SJCRH30 (cell line): Measurements from ENCODE around the gene SELL. TPM values are rescaled to one million over a fixed set of nuclear protein-coding genes. Genes with fewer than 3 reads are reported as not detected.
A peak's percentile ranks its signal among the peaks of the same experiment; 100 is the strongest.
"Not testable (repeated sequence)": the region's sequence is repeated elsewhere in the genome, so short reads cannot be mapped to it uniquely, and the experiment has no call there.

Experiments used
- DNase-seq, 2 experiments: peaks; one replicate each; pipeline ENCODE4 v3.0.0-alpha.2; 2015 to 2020
- H3K27ac ChIP-seq: fragments of 250-450 bp; sonication (Bioruptor Pico); 2 replicates; pipeline ENCODE4 v1.5.1; 2020; ENCODE audit warnings: mild to moderate bottlenecking, moderate library complexity
- H3K27me3 ChIP-seq: fragments of 250-450 bp; sonication (Bioruptor Pico); 2 replicates; pipeline ENCODE4 v1.5.1; 2020; ENCODE audit warnings: mild to moderate bottlenecking, moderate library complexity
- H3K36me3 ChIP-seq: fragments of 250-450 bp; sonication (Bioruptor Pico); 2 replicates; pipeline ENCODE4 v1.5.1; 2020; ENCODE audit warnings: mild to moderate bottlenecking, moderate library complexity
- H3K4me1 ChIP-seq: fragments of 250-450 bp; sonication (Bioruptor Pico); 2 replicates; pipeline ENCODE4 v1.5.1; 2020; ENCODE audit warnings: mild to moderate bottlenecking, moderate library complexity
- H3K4me3 ChIP-seq: fragments of 250-450 bp; sonication (Bioruptor Pico); 2 replicates; pipeline ENCODE4 v1.5.1; 2020; ENCODE audit warnings: mild to moderate bottlenecking, moderate library complexity
- H3K9me3 ChIP-seq: fragments of 250-450 bp; sonication (Bioruptor Pico); replicated peaks from 2 replicates; pipeline ENCODE4 v1.5.1; 2020; ENCODE audit warnings: mild to moderate bottlenecking, moderate library complexity
- total RNA-seq: library from RNA; depleted of rRNA; stranded (reverse); fragments of >200 nt; shearing (Covaris generic); gene quantifications from 2 replicates; pipeline ENCODE4 v1.2.3, GENCODE V29; 2014

Gene SELL
- total RNA-seq, 1 experiment from 2014 or later: not detected

DNA sequence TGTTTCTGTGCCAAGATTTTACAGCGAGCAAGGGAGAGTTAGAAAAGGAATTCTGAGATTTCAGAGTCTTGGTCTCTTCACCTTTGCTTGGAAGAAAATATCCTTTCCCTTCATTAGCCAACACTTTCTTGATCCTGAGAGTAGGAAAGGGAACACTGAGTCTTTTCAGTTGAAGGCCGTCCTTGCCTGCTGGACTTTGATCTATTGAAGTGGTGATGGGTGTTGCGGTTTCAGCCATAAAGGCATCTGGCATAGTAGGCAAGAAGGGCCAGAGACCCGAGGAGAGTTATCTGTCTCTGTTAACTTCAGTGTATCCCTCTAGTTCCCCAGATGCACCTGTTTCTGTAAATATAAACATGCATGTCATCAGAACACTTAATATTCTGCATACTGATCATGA lies 12.7 kb upstream of the SELL start:
- no peak overlapping the region for H3K4me3 ChIP-seq
- H3K36me3 ChIP-seq: no peaks in the 10 kb centered on the region
- DNase-seq: peak in 1 of 2 experiments; percentile 16
- H3K4me1 ChIP-seq: peaks cover 12% of the 10 kb centered on the region
- H3K27me3 ChIP-seq: no peaks in the 10 kb centered on the region
- H3K9me3 ChIP-seq: no peaks in the 10 kb centered on the region
- H3K27ac ChIP-seq: no peak overlapping the region

DNA sequence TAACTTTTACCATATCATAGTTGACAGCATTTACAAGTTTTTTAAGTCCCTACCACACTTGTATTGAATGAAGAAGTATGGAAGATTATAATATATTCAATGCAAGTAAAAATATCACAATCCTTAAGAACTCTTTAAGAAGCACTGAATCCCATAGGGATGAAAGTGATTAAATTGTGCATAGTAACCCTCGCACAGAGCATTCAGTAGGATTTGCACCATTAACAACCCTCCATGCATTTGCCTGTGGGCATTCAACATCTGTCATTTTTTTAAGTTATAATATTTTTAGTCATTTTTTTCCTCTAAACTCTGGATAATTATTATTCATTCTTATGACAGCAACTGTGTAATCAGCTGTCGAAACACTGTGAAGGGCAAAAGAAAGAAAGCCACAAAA lies 12.3 kb upstream of the SELL start:
- no peak overlapping the region for H3K4me3 ChIP-seq
- H3K4me1 ChIP-seq: peaks cover 12% of the 10 kb centered on the region
- no peak overlapping the region for H3K27ac ChIP-seq
- no peaks in the 10 kb centered on the region for H3K9me3 ChIP-seq
- H3K36me3 ChIP-seq: no peaks in the 10 kb centered on the region
- no peaks in the 10 kb centered on the region for H3K27me3 ChIP-seq
- DNase-seq: no peak

DNA sequence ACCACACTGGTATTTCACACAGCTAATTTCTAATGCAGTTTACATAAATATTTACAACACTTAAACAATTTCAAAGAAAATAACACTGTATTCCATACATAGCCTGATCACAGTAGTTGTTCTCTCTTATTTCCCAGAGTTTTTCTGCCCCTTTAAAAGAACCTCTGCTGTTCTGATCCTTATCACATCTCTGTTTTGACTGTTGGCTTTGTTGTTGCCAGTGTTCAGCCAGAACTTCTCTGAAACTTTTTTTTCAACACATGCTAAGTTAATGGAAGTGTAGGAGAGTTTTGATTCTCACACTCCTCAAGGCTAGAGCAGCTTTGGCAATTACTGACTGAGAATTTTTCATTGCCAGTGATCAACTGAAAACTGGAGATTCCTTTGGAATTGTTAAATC lies 11.4 kb upstream of the SELL start:
- Histone ChIP-seq H3K9me3 (no peaks in the 10 kb centered on the region), H3K4me3 (no peak overlapping the region), H3K27ac (no peak overlapping the region), H3K4me1 (peaks cover 12% of the 10 kb centered on the region), H3K36me3 (no peaks in the 10 kb centered on the region), H3K27me3 (no peaks in the 10 kb centered on the region)
- no peak for DNase-seq

DNA sequence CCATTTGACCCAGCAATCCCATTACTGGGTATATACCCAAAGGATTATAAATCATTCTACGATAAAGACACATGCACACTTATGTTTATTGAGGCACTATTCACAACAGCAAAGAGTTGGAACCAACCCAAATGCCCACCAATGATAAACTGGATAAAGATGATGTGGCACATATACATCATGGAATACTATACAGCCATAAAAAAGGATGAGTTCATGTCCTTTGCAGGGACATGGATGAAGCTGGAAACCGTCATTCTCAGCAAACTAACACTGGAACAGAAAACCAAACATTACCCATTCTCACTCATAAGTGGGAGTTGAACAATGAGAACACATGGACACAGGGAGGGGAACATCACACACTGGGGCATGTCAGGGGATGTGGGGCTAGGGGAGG lies 3.7 kb upstream of the SELL start:
- not testable (repeated sequence) for H3K9me3 ChIP-seq, H3K4me3 ChIP-seq, H3K27ac ChIP-seq, H3K4me1 ChIP-seq, H3K27me3 ChIP-seq, H3K36me3 ChIP-seq, DNase-seq

DNA sequence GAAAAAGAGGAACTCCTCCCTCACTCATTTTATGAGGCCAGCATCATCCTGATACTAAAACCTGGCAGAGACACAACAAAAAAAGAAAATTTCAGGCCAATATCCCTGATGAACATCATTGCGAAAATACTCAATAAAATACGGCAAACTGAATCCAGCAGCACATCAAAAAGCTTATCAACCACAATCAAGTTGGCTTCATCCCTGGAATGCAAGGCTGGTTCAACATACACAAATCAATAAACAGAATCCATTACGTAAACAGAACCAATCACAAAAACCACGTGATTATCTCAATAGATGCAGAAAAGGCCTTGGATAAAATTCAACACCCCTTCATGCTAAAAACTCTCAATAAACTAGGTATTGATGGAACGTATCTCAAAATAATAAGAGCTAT lies 1.7 kb upstream of the SELL start:
- not testable (repeated sequence) for H3K27me3 ChIP-seq, H3K36me3 ChIP-seq, H3K27ac ChIP-seq, H3K4me1 ChIP-seq, H3K4me3 ChIP-seq, DNase-seq, H3K9me3 ChIP-seq

DNA sequence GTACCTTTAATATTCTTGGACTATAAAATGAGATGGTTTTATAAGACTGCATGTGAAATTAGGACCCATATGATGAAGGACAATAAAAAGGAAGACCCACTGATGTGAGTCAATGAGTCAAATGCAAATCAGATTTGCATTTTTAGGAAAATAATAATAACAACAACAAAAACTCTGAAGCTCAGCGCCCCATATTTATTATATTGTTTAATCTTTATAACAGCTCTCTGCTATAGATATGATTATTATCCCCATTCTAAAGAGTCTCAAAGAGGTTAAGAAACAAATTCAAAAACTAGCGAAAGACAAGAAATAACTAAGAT lies 850 bp upstream of the SELL start:
- no peaks in the 10 kb centered on the region for H3K4me1 ChIP-seq
- no peak overlapping the region for H3K27ac ChIP-seq
- no peak for DNase-seq
- no peaks in the 10 kb centered on the region for H3K9me3 ChIP-seq
- H3K4me3 ChIP-seq: no peak overlapping the region
- H3K36me3 ChIP-seq: no peaks in the 10 kb centered on the region
- no peaks in the 10 kb centered on the region for H3K27me3 ChIP-seq

DNA sequence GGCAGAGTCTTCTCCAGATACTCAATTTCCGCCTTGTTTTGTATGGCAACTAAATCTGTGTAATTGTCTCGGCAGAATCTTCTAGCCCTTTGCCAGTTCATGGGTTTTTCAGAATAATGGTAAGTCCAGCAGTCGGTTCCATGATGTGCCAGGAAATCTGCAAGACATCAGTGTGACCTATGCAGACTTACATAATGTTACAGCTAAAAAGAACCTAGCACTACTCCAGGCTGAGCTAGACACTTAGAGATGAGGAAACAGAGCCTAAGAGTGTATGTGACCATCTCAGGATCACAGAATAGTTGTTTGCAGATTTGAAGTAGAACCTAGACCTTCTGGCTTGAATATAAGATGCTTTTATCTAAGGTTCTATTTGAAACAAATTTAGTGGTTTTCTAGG lies 2.8 kb downstream of the SELL start:
- no peak overlapping the region for H3K4me3 ChIP-seq
- no peaks in the 10 kb centered on the region for H3K9me3 ChIP-seq
- H3K27me3 ChIP-seq: no peaks in the 10 kb centered on the region
- no peak overlapping the region for H3K27ac ChIP-seq
- no peaks in the 10 kb centered on the region for H3K36me3 ChIP-seq
- no peak for DNase-seq
- H3K4me1 ChIP-seq: no peaks in the 10 kb centered on the region

DNA sequence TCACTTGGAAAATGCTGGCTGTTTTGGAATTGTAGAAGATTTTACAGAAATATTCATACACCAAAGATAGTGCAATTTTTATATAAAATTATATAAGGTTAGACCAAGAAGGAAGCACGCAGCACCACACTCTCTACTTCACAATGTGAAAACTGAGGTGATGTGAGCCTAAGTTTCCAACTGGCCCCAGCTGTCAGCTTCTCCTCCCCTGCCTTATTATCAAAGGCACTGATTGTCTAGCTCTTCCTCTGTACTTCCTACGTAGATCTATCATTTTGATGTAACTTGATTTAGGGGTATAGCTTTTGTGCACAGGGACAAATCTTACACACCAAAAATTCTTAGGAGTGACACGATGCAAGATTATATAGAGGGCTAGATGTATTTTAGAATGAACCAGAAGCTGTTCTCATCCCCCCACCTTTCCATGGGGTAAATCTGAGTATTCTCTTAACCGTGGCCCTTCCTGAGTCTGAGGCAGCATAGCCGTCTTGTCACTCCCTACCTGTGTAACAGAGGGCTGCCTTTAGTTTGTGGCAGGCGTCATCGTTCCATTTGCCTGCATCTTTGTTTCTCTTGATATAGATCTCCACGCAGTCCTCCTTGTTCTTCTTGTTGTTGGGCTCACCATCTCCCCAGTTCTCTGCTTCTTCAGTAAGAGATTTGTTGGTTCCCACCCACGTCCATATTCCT lies 3.4 kb downstream of the SELL start:
- DNase-seq: no peak
- H3K27me3 ChIP-seq: no peaks in the 10 kb centered on the region
- H3K4me3 ChIP-seq: no peak overlapping the region
- H3K9me3 ChIP-seq: no peaks in the 10 kb centered on the region
- no peak overlapping the region for H3K27ac ChIP-seq
- no peaks in the 10 kb centered on the region for H3K36me3 ChIP-seq
- no peaks in the 10 kb centered on the region for H3K4me1 ChIP-seq

DNA sequence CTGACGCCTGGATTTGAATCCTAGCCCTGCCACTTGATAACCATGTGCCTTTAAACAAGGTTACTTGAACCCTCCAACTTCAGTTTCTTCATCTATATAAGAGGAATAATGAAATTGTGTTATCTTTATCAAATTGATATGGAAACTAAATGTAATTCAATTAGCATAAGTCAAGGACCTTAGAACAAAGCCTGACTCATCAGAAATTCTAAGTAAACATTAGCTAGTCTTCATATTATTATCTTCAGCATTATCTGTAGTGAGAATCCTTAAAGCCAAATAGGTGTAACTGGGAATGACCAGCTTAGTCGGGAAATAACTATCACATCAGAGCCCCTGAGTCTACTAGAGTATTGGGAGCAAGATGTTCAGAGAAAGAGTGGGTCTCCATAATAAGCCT lies 6.6 kb downstream of the SELL start:
- Histone ChIP-seq H3K9me3 (no peaks in the 10 kb centered on the region), H3K4me1 (no peaks in the 10 kb centered on the region), H3K27me3 (no peaks in the 10 kb centered on the region), H3K4me3 (no peak overlapping the region), H3K36me3 (no peaks in the 10 kb centered on the region), H3K27ac (no peak overlapping the region)
- DNase-seq: no peak

DNA sequence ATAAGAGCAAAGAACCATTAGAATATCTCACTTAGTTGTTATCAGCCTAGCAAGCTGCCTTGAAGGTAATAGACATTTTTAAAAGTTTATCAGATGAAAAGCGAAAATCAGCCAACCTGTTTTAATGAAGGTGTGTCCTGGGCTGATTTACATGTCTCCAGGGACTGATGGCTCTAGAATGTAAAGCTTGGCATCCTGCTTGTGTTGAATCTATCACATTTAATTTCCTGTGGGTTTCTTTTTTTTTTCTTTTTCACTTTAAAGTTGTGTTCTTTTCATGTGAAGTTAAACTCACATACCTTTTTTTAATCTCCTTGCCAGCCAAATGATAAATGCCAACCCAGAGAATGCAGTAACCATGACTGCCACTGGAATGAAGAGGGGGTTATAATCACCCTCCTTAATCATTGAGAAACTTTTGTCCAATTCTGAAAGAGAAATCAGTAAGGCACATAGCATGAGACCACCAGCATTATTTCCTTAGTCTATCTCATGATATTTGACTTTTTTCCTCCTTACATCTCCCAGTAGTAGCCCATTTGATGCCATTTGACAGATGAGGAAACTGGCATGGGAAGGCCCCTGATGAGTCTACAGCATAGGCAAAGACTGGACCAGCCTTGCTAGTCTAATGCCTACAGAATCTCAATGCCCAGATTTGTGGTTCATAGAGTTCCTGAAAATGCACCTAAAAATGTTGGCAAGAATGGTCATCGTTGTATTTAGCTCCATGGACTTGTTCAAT lies 10.0 kb downstream of the SELL start:
- DNase-seq: no peak
- Histone ChIP-seq H3K4me1 (no peaks in the 10 kb centered on the region), H3K9me3 (no peaks in the 10 kb centered on the region), H3K27ac (no peak overlapping the region), H3K27me3 (no peaks in the 10 kb centered on the region), H3K4me3 (no peak overlapping the region), H3K36me3 (no peaks in the 10 kb centered on the region)

DNA sequence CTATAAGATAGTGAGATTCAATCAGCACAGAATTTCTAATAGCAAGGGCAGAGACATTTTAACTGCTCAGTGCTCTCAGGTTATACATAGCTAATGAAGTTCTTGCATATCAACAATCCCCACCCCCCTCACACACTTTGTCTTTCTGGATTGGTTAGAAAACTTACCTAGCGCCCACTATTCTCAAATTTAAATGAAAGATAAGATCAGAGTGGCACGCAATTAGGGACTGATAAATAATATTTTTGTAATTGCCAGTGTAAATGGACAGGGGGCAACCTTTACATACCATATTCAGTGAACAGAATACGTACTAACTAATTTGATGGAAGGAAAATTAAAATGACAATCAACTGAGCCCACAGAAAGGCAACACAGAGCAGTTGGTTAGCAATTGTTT lies 11.7 kb downstream of the SELL start:
- no peak overlapping the region for H3K27ac ChIP-seq
- no peaks in the 10 kb centered on the region for H3K9me3 ChIP-seq
- no peaks in the 10 kb centered on the region for H3K4me1 ChIP-seq
- H3K4me3 ChIP-seq: no peak overlapping the region
- no peaks in the 10 kb centered on the region for H3K36me3 ChIP-seq
- DNase-seq: no peak
- no peaks in the 10 kb centered on the region for H3K27me3 ChIP-seq

DNA sequence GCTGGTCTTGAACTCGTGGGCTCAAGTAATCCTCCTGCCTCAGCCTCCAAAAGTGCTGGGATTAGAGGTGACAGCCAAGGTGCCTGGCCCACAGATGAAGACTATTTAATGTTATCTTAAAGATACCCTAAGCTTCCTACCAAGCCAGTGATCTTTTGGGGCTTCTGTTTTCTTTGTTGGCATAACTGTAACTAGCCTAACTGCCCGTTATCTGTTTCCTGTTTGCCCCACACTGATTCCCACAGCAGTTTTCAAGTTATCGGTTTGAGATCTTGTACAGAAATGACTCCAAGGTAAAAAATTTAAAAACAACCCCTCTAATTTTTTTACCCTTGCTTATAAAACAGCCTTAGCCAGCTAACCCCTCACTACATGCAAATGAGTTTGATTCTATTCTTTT lies 12.4 kb downstream of the SELL start:
- Histone ChIP-seq H3K27ac (no peak overlapping the region), H3K9me3 (no peaks in the 10 kb centered on the region), H3K27me3 (no peaks in the 10 kb centered on the region), H3K36me3 (no peaks in the 10 kb centered on the region), H3K4me3 (no peak overlapping the region), H3K4me1 (no peaks in the 10 kb centered on the region)
- DNase-seq: no peak

DNA sequence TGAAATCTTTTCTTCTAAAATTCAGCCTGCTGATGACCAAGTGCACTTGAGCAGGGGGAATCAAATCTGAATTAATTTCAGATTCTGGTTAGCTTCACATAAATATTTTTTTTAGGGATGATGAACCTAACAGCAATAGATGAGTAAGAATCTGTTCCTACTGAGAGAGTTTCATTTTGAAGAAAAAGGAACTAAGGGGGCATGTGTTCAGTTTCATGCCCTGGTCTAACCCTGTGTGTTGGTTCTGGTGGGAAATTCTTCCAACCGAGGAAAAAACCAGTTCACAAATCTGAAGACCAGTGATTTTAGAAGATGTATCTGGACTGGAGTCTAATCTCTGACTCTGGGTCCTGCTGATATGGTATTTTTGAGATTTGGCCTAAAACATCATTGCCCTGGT lies 13.7 kb downstream of the SELL start:
- Histone ChIP-seq H3K36me3 (no peaks in the 10 kb centered on the region), H3K9me3 (no peaks in the 10 kb centered on the region), H3K27me3 (no peaks in the 10 kb centered on the region), H3K4me3 (no peak overlapping the region), H3K4me1 (no peaks in the 10 kb centered on the region), H3K27ac (no peak overlapping the region)
- no peak for DNase-seq

DNA sequence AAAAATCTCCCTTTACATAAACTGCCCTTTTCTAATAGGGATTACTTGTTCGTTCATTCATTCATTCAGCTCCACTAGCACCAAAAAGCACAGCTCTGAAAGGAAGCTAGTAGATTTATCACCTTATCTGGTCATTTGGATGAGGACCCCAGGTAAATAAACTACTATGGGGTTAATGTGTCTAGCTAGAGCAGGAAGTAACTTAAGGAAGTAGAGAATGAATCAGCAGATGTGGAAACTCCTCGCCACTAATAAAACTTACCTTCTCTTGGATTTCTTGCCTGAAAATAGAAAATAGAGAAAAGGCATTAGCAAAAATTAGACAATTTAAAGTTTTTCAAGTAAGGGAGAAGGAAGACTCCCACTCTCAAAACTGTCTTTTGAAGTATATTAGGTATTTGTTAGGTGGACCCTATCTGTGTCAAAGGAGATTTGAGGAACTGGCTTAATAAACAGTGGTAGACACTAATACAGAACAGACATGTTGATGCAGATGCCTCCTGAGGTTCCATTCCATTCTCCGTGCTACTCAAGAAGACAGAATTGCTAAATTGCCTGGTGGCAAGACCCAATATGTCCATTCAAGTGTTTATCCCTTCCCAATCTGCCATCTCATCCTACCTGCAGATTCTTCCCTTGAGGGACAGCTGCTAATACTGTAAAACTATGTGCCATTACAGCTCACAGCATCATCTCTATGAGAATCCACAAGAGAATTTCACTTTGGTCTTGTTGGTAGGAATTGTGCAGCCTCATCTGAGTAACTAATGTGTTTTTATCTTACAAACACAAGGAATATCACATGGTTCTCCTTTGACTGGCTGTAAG lies 14.9 kb downstream of the SELL start:
- Histone ChIP-seq H3K27ac (no peak overlapping the region), H3K4me1 (no peaks in the 10 kb centered on the region), H3K4me3 (no peak overlapping the region), H3K27me3 (no peaks in the 10 kb centered on the region), H3K36me3 (no peaks in the 10 kb centered on the region), H3K9me3 (no peaks in the 10 kb centered on the region)
- no peak for DNase-seq

DNA sequence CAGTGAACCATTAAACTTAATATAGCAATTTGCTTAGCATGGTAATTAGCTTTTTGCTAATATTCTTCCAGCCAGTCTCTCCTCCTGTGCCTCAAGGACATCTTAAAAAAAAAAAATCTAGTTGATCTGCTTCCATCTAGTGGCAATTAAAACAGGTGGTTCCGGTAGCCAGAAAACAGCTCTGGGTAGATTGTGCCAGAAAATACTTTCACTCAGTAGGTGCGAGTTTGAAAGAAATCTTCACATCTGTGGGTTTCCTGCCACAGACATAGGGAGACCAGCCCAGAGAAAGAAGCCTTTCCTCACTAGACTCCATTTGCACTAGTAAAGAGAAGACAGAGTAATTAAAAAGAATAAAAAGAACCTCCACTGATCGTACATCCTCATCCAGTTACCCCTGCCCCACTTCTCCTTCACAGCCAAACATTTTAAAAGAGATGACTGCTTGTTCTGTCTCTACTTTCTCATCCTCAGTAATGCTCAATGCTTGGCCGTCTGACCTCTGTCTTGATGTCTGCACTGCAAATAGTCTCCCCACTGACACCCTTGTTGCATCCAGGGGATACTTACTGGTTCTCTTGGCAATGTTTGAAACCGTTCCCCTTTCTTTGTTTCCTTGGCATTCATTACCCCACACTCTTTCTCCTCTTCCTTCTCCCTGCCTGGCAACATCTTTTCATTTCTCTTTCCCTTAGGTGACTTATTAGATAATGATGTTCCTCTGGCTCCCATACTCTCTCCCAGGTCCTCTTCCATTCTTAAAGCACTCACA lies 16.9 kb downstream of the SELL start:
- H3K36me3 ChIP-seq: no peaks in the 10 kb centered on the region
- H3K27ac ChIP-seq: no peak overlapping the region
- H3K9me3 ChIP-seq: no peaks in the 10 kb centered on the region
- no peaks in the 10 kb centered on the region for H3K4me1 ChIP-seq
- no peak for DNase-seq
- H3K4me3 ChIP-seq: no peak overlapping the region
- H3K27me3 ChIP-seq: no peaks in the 10 kb centered on the region
